Neuronal stem cell (in vitro differentiated cells): ENCODE data around the gene AHRR.

ENCODE experiments used
- DNase-seq: peaks from one replicate; pipeline ENCODE4 v3.0.0-alpha.2; 2013; ENCODE audit warnings: low spot score
- H2AFZ ChIP-seq: one replicate; pipeline ENCODE4 v1.6.1; 2013; ENCODE audit warnings: mild to moderate bottlenecking, low read length, inconsistent platforms
- H2AK5ac ChIP-seq: 2 replicates; pipeline ENCODE4 v1.6.1; 2013; ENCODE audit warnings: low read depth, mild to moderate bottlenecking, inconsistent platforms, low read length, moderate library complexity, mixed read lengths
- H2BK120ac ChIP-seq: 2 replicates; pipeline ENCODE4 v1.6.1; 2013; ENCODE audit warnings: low read depth, mild to moderate bottlenecking, inconsistent platforms, low read length, moderate library complexity, mixed read lengths
- H2BK12ac ChIP-seq: one replicate; pipeline ENCODE4 v1.6.1; 2013; ENCODE audit warnings: low read length, inconsistent platforms
- H2BK15ac ChIP-seq: 2 replicates; pipeline ENCODE4 v1.6.1; 2013; ENCODE audit warnings: mild to moderate bottlenecking, low read length, inconsistent platforms, mixed read lengths
- H2BK5ac ChIP-seq: one replicate; pipeline ENCODE4 v1.6.1; 2013; ENCODE audit warnings: inconsistent platforms, mild to moderate bottlenecking, low read length, moderate library complexity
- H3K14ac ChIP-seq: one replicate; pipeline ENCODE4 v1.6.1; 2013; ENCODE audit warnings: low read length, inconsistent platforms
- H3K18ac ChIP-seq: 2 replicates; pipeline ENCODE4 v1.6.1; 2013; ENCODE audit warnings: low read length, inconsistent platforms
- H3K23ac ChIP-seq: 2 replicates; pipeline ENCODE4 v1.6.1; 2013; ENCODE audit warnings: low read depth, mild to moderate bottlenecking, mixed read lengths, low read length, inconsistent platforms; ENCODE audit not compliant: poor library complexity
- H3K27ac ChIP-seq: replicated peaks from 3 replicates; pipeline ENCODE4 v1.5.1; 2013; ENCODE audit warnings: low read length, inconsistent platforms
- H3K27me3 ChIP-seq, 3 experiments: 2 replicates each; pipeline ENCODE4 v1.6.1; 2013; ENCODE audit warnings: low read length in 3 of 3, mild to moderate bottlenecking in 2 of 3, inconsistent platforms in 1 of 3, low read depth in 1 of 3, mixed read lengths in 1 of 3, moderate library complexity in 1 of 3; ENCODE audit not compliant: control insufficient read depth in 3 of 3, insufficient read depth in 3 of 3
- H3K36me3 ChIP-seq, 2 donors: replicated peaks in 1 of 2; 2 replicates each; pipeline ENCODE4 v1.6.1; 2013; ENCODE audit warnings: low read length in 2 of 2; ENCODE audit not compliant: control insufficient read depth in 2 of 2, insufficient read depth in 2 of 2
- H3K4ac ChIP-seq: 2 replicates; pipeline ENCODE4 v1.6.1; 2013; ENCODE audit warnings: inconsistent platforms, mild to moderate bottlenecking, low read length, moderate library complexity
- H3K4me1 ChIP-seq, 2 donors: 1 replicate in 1 of 2; 2 replicates in 1 of 2; pipeline ENCODE4 v1.6.1; 2013; ENCODE audit warnings: low read length in 2 of 2, low read depth in 1 of 2; ENCODE audit not compliant: control insufficient read depth in 2 of 2, insufficient read depth in 1 of 2
- H3K4me2 ChIP-seq: one replicate; pipeline ENCODE4 v1.6.1; 2013; ENCODE audit warnings: mild to moderate bottlenecking, low read length, inconsistent platforms; ENCODE audit not compliant: insufficient read depth, poor library complexity, severe bottlenecking
- H3K4me3 ChIP-seq, 2 donors: 2 replicates each; pipeline ENCODE4 v1.5.1; 2013; ENCODE audit warnings: low read length in 2 of 2, mild to moderate bottlenecking in 2 of 2, inconsistent platforms in 1 of 2, moderate library complexity in 1 of 2
- H3K79me1 ChIP-seq: one replicate; pipeline ENCODE4 v1.6.1; 2013; ENCODE audit warnings: low read depth, mild to moderate bottlenecking, inconsistent platforms, low read length, moderate library complexity
- H3K9ac ChIP-seq: one replicate; pipeline ENCODE4 v1.6.1; 2013; ENCODE audit warnings: mild to moderate bottlenecking, low read depth, low read length, inconsistent platforms; ENCODE audit not compliant: poor library complexity
- H3K9me3 ChIP-seq, 2 donors: replicated peaks in 1 of 2; 2 replicates each; pipeline versions ENCODE3 to v1.6.1; 2013; ENCODE audit warnings: low read length in 2 of 2, mild to moderate bottlenecking in 2 of 2, inconsistent platforms in 1 of 2, low read depth in 1 of 2, mixed read lengths in 1 of 2, moderate library complexity in 1 of 2; ENCODE audit not compliant: control insufficient read depth in 2 of 2, insufficient read depth in 1 of 2
- H4K8ac ChIP-seq: one replicate; pipeline ENCODE4 v1.6.1; 2013; ENCODE audit warnings: low read depth, mild to moderate bottlenecking, inconsistent platforms, low read length, moderate library complexity
- H4K91ac ChIP-seq: one replicate; pipeline ENCODE4 v1.6.1; 2013; ENCODE audit warnings: low read length, low read depth, mild to moderate bottlenecking, inconsistent platforms; ENCODE audit not compliant: poor library complexity
- WGBS, 2 donors: extraction: QIAGEN DNeasy Blood & Tissue Kit; methylation state at CpG; one replicate each; pipeline ENCODE4 v1.1.7; 2013; ENCODE audit warnings: missing lambda C conversion rate in 2 of 2, mixed read lengths in 1 of 2; ENCODE audit not compliant: insufficient read length in 2 of 2, insufficient replicate concordance in 1 of 2; ENCODE audit errors: extremely low coverage in 2 of 2; 5-methylcytosine and 5-hydroxymethylcytosine counted together

AHRR gene

DNA sequence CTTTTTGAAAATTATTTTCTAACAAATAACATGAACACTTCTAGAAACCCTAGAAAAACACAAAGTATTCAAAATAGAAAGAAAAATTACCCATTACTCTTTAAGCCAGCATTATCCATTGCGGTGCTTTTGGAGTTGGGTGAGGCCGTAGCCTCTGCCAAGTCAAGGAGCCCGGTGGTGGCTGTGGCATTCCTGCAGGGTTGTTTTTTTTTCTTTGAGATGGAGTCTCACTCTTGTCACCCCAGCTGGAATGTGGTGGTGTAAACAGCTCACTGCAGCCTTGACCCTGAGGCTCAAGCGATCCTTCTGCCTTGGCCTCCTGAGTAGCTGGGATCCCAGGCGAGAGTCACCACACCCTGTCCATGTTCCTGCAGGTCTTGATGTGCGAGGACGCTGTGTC lies 8.2 kb upstream of the AHRR start:
- Histone ChIP-seq H2BK120ac (no peak overlapping the region), H3K9me3 (no peaks in the 10 kb centered on the region), H3K27me3 (peaks cover 0 to under 1% (median 0%) of the 10 kb centered on the region in 3 experiments), H3K9ac (no peak overlapping the region), H3K23ac (peak overlapping the region; percentile 52), H2AK5ac (no peak overlapping the region), H3K4me1 (peaks cover 3 to 8% of the 10 kb centered on the region in 2 donors), H2BK15ac (no peak overlapping the region), H3K4ac (no peak overlapping the region), H3K4me3 (no peak overlapping the region), H2BK5ac (no peak overlapping the region), H3K27ac (no peak overlapping the region), H3K18ac (no peak overlapping the region), H2BK12ac (no peak overlapping the region), H4K91ac (no peak overlapping the region), H4K8ac (no peak overlapping the region), H3K79me1 (peaks cover 6% of the 10 kb centered on the region), H3K4me2 (no peak overlapping the region), H3K14ac (no peak overlapping the region), H3K36me3 (peaks cover 14 to 61% of the 10 kb centered on the region in 2 donors), H2AFZ (no peak overlapping the region)
- WGBS, 2 donors, result no CpG with 5 or more reads among the region's 7 CpGs
- DNase-seq, result no peak

DNA sequence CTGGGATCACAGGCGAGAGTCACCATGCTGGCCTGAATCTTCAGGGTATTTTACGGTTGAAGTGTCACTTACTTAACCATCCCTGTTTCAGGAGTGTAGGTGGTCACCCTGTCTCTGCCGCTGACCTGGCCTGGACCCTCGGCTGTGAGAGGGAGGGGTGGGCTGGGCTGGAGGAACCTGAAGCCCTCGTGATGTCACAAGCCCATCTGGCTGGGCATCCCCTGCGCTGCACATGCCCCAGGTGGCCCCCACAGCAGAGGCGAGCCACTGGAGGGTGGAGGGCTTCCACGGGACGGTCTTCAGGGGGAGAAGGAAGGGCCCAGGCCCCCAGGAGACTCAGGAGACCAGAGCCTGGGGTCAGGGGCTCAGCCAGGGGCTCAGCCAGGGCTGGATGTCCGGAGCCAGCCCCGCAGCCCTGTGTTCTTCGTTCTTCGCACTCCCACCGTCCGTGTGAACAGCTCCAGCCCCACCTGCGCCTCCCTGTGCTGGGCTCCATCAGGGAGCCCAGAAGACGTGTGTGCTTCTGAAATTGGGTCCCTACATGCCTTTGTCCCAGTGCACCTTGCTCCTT lies 7.6 kb upstream of the AHRR start:
- Histone ChIP-seq H2BK120ac (no peak overlapping the region), H3K4me3 (no peak overlapping the region), H3K4me1 (peaks cover 3 to 8% of the 10 kb centered on the region in 2 donors), H3K18ac (no peak overlapping the region), H3K23ac (peak overlapping the region; percentile 52), H3K9me3 (no peaks in the 10 kb centered on the region), H3K4ac (no peak overlapping the region), H3K36me3 (peaks cover 14 to 55% of the 10 kb centered on the region in 2 donors), H2AK5ac (peak overlapping the region; percentile 9), H2BK12ac (no peak overlapping the region), H3K9ac (no peak overlapping the region), H3K14ac (no peak overlapping the region), H2AFZ (no peak overlapping the region), H3K79me1 (peaks cover 6% of the 10 kb centered on the region), H2BK5ac (no peak overlapping the region), H2BK15ac (no peak overlapping the region), H3K27ac (no peak overlapping the region), H3K27me3 (peaks cover 2 to 7% (median 4%) of the 10 kb centered on the region in 3 experiments), H3K4me2 (no peak overlapping the region), H4K8ac (peak overlapping the region; percentile 43), H4K91ac (no peak overlapping the region)
- DNase-seq, result no peak
- no CpG with 5 or more reads among the region's 17 CpGs for WGBS, 2 donors

DNA sequence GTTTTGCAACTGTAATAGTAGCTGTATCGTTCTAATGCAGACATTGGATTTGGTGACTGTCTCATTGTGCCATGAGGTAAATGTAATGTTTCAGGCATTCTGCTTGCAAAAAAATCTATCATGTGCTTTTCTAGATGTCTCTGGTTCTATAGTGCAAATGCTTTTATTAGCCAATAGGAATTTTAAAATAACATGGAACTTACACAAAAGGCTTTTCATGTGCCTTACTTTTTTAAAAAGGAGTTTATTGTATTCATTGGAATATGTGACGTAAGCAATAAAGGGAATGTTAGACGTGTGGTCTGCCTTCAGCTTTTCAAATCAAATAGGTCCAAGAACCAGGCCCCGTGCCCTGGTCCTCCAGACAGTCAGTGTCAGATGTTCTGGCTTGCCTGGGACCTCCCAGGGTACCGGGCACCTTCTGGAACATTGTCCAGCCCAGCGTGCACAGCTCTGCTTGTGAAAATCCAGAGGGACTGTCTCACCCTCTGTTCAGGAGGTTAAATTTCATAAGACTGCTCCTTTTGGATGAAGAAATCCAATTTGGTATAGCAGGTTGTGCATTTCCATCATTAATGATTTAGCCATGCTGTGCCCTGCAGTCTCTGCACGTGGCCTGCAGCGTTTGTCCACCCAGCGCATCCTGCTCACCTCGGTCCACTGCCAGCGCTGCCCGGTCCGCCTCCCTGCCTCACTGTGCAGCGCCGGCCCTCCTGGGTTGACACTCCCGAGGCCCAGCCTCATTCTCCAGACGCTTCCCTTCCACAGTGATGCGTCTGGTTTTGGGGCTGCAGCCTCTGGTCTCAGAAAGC lies 6.6 kb upstream of the AHRR start:
- Histone ChIP-seq H4K8ac (no peak overlapping the region), H2BK12ac (no peak overlapping the region), H2AK5ac (no peak overlapping the region), H3K36me3 (peaks cover 14 to 50% of the 10 kb centered on the region in 2 donors), H3K18ac (peak overlapping the region; percentile 48), H3K14ac (peak overlapping the region; percentile 8), H4K91ac (no peak overlapping the region), H3K4me2 (no peak overlapping the region), H2BK120ac (no peak overlapping the region), H2AFZ (no peak overlapping the region), H3K27me3 (peaks cover 5 to 17% (median 13%) of the 10 kb centered on the region in 3 experiments), H3K4me1 (peaks cover 3 to 8% of the 10 kb centered on the region in 2 donors), H3K4ac (no peak overlapping the region), H3K9ac (no peak overlapping the region), H3K23ac (no peak overlapping the region), H3K79me1 (peaks cover 6% of the 10 kb centered on the region), H2BK5ac (no peak overlapping the region), H3K4me3 (no peak overlapping the region), H3K27ac (no peak overlapping the region), H3K9me3 (peaks cover 0 to 2% of the 10 kb centered on the region in 2 donors), H2BK15ac (no peak overlapping the region)
- DNase-seq, result no peak
- WGBS, 2 donors, result no CpG with 5 or more reads among the region's 18 CpGs

DNA sequence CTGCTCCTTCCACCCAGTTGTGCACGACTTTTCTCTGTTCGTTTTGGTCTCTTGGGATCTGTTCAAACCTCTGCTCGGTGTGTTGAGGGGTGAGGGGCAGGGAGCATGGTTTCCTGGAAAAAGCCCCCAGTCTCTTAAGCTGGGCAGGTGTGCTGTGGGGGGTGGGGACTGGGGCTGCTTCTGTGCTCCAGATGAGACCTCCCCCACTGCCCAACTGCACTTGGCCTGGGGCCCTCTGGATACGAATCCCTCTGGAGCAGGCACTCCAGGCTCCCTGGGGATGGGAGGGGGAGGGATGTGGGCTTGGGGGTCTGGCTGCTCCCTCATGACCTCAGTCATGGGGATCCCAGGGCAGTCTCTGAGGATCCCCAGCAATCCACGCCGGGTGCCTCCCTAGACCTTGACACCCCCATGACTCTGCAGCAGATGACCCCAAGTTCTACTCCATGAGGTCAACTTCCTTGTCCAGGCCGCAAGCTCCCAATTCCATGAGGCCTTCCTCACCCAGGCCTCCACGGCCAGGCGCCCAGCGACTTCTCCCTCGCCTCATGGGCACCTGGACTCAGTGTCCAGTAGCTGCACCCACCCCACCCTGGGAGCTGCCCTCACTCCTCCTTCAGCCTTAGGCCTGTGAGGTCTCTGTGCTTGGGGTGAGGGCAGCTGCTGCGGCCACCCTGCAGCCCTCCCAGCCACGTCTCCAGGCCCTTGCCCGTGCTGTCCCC lies 5.9 kb upstream of the AHRR start:
- Histone ChIP-seq H3K23ac (no peak overlapping the region), H3K36me3 (peaks cover 12 to 43% of the 10 kb centered on the region in 2 donors), H3K14ac (no peak overlapping the region), H2BK5ac (no peak overlapping the region), H2BK120ac (no peak overlapping the region), H3K79me1 (peaks cover 6% of the 10 kb centered on the region), H2BK15ac (no peak overlapping the region), H3K27me3 (peaks cover 11 to 24% (median 21%) of the 10 kb centered on the region in 3 experiments), H3K4me1 (peaks cover 3 to 13% of the 10 kb centered on the region in 2 donors), H3K4me2 (no peak overlapping the region), H2BK12ac (no peak overlapping the region), H3K27ac (no peak overlapping the region), H3K4me3 (no peak overlapping the region), H4K8ac (no peak overlapping the region), H3K18ac (peak overlapping the region; percentile 48), H3K9me3 (peaks cover 0 to 2% of the 10 kb centered on the region in 2 donors), H2AFZ (no peak overlapping the region), H4K91ac (no peak overlapping the region), H3K4ac (peak overlapping the region; percentile 11), H2AK5ac (no peak overlapping the region), H3K9ac (peak overlapping the region; percentile 21)
- WGBS, 2 donors, result no CpG with 5 or more reads among the region's 14 CpGs
- DNase-seq, result no peak
